Kidney epithelial cell (primary cell): Measurements from ENCODE around the gene TMOD1. TPM values are rescaled to one million over a fixed set of nuclear protein-coding genes. Genes with fewer than 3 reads are reported as not detected.
A peak's percentile ranks its signal among the peaks of the same experiment; 100 is the strongest.

ENCODE experiments used
- DNase-seq: peaks from one replicate; pipeline ENCODE4 v3.0.0-alpha.2; 2010; ENCODE audit warnings: low read depth
- H3K27me3 ChIP-seq: 2 replicates; pipeline ENCODE4 v1.6.0; 2011; ENCODE audit warnings: low read length; ENCODE audit not compliant: control insufficient read depth, insufficient read depth
- H3K36me3 ChIP-seq: 2 replicates; pipeline ENCODE4 v1.5.1; 2011; ENCODE audit warnings: low read length; ENCODE audit not compliant: control insufficient read depth, insufficient read depth
- H3K4me3 ChIP-seq: 2 replicates; pipeline ENCODE4 v1.5.1; 2011; ENCODE audit warnings: low read depth, mild to moderate bottlenecking, control low read depth, low read length
- total RNA-seq: library from RNA; depleted of rRNA; stranded (reverse); fragments of >200 nt; gene quantifications from 2 replicates; pipeline ENCODE4 v1.2.3, GENCODE V29; 2015
- TF ChIP-seq, protein P1 (sequence below): IDR thresholded peaks from 2 replicates; pipeline ENCODE4 v1.5.1; 2011; ENCODE audit warnings: mild to moderate bottlenecking, moderate library complexity, low read length, control low read depth, inconsistent platforms; ENCODE audit not compliant: insufficient read depth, poor library complexity, severe bottlenecking

Gene TMOD1
- total RNA-seq, 1 donor from 2014 or later = 0.08 TPM

DNA sequence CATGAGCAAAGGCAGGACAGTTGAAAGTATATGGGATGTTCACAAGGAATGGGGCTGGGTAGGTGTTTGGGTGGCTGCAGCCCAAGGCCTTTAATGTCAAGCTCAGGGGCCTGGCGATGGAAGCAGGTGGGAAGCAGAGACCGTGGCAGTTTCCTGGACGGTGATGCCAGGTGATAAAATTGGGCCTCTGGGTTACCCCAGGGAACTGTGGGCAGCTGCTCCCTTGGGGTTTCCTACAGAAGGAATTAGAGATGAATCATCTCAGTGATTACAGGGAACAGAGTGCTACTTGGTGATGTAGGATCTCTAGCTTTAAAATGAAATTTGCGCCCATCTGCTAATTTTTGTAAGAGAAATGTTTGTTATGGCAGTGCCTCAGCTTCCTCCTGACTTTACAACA is 92.5 kb downstream of the TMOD1 start:
- H3K36me3 ChIP-seq = no peaks in the 10 kb centered on the region
- DNase-seq = no peak
- no peak overlapping the region for H3K4me3 ChIP-seq
- no peaks in the 10 kb centered on the region for H3K27me3 ChIP-seq
- TF ChIP-seq, protein P1, sequence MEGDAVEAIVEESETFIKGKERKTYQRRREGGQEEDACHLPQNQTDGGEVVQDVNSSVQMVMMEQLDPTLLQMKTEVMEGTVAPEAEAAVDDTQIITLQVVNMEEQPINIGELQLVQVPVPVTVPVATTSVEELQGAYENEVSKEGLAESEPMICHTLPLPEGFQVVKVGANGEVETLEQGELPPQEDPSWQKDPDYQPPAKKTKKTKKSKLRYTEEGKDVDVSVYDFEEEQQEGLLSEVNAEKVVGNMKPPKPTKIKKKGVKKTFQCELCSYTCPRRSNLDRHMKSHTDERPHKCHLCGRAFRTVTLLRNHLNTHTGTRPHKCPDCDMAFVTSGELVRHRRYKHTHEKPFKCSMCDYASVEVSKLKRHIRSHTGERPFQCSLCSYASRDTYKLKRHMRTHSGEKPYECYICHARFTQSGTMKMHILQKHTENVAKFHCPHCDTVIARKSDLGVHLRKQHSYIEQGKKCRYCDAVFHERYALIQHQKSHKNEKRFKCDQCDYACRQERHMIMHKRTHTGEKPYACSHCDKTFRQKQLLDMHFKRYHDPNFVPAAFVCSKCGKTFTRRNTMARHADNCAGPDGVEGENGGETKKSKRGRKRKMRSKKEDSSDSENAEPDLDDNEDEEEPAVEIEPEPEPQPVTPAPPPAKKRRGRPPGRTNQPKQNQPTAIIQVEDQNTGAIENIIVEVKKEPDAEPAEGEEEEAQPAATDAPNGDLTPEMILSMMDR = no peak

DNA sequence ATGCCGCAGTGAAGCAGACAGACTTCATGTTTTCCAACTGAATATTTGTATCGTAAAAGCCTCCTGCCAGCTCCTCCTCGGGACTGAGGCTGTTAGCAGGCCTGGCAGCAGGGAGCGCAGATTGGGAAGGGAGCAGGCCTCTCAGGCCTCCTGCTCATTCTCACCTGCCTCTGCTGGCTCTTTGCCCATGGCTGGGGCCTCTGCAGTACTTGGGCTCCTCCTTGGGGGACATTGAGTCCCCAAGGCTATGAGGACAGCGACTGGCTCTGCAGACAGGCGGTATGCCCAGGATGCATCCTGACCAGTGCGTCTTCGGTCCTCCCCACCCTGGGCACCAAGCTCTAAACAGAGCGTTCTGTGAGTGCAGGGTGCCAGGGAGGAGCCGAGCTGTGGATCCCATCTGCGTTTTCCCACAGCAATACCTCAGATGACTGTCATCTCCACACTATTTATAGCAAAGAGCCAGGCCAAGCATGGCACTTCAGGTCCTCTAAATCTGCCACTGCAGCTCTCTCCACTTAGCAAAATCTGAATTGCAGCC is 93.0 kb downstream of the TMOD1 start:
- TF ChIP-seq, protein P1 = no peak
- DNase-seq = no peak
- no peaks in the 10 kb centered on the region for H3K27me3 ChIP-seq
- H3K4me3 ChIP-seq = no peak overlapping the region
- H3K36me3 ChIP-seq = no peaks in the 10 kb centered on the region

DNA sequence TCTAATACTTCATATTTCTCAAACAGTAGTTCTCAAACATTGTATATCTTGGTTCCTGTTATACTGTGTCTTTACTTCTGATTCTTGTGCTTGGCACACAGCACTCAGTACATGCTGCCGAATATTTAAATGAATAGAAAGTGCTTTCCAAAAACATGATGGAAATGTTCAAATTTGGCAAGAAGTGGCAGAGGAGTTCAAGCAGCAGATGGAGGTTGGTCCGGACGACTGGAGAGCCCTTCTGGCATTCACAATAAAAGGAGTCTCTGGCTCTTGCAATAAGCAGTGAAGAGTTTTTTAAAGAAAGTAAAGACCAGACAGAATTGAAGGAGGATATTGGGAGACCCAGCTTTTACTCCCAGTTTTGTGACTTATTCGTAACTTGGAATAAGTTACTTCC is 95.4 kb downstream of the TMOD1 start:
- H3K36me3 ChIP-seq = no peaks in the 10 kb centered on the region
- TF ChIP-seq, protein P1 = no peak
- no peak for DNase-seq
- H3K27me3 ChIP-seq = no peaks in the 10 kb centered on the region
- no peak overlapping the region for H3K4me3 ChIP-seq

DNA sequence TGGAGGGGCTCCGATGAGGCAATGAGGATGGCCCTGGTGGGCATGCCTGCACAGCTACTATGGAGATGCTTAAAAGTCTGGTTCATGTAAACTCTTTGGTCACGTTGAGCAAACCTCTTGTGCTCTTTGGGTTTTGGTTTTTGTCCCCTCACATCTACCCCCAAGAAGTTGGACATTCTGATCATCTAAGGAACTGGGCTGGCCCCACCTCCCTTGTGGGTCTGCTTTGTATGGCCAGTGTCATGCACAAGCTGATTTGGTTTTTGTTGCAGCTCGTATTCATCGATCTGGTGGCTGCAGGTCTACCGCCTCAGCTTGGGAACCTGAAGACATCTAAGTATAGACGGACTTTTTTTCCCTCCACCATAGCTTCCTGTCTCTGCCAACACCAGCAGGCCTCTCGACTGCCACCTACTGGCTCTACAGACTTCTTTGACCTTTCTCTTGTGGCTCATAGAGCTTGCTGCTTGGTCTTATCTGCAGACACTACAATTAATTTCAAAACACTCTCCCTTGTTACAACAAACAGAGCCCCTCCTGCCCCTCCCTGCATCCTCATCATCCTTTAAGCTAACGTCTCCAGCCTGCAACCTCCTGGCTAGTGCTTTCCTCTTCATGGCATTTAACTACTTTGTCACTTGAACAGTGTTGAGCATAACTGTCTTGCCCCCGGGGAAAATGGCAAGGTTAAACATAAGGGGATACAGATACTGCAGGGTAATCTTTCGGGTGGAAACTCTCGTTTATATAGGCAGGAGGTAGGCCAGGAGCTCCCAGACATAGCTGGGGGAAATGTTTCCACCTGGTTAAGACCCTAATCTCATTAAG is 97.2 kb downstream of the TMOD1 start:
- Histone ChIP-seq H3K4me3 (no peak overlapping the region), H3K27me3 (no peaks in the 10 kb centered on the region), H3K36me3 (peaks cover 1% of the 10 kb centered on the region)
- peak; percentile 61 for DNase-seq
- TF ChIP-seq, protein P1 = peak; percentile 90

DNA sequence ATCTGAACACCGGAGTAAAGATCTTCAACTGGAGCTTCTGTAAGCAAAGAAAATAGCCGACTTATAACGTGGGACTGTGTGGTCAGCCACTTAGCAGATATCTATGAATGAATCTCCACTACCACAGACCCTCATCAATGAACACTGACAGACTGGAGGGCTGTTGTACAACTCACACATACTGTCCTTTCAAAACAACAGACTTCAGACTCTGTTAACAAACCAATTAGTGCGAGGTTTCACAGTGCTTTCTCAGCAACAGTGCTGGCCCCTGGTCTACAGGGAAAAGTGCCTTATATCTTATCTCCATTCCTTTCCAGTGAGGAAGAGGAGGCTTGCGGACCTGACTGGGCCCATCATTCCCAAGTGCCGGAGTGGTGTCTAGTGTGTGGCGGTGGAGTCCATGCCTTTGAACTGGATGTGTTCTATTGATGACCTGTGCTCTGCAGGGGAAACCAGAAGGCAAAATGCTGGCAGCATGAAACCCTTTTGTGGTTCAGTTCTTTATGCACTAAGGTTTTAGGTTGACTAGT is 97.9 kb downstream of the TMOD1 start:
- Histone ChIP-seq H3K36me3 (peaks cover 1% of the 10 kb centered on the region), H3K4me3 (no peak overlapping the region), H3K27me3 (no peaks in the 10 kb centered on the region)
- no peak for DNase-seq
- TF ChIP-seq, protein P1 = no peak
